ENCODE data around the gene IQCK. TPM values are rescaled to one million over a fixed set of nuclear protein-coding genes. Genes with fewer than 3 reads are reported as not detected.

The IQCK gene
- polyA plus RNA-seq, 3 donors: 0.52 to 1.2 (median 0.58) TPM

DNA sequence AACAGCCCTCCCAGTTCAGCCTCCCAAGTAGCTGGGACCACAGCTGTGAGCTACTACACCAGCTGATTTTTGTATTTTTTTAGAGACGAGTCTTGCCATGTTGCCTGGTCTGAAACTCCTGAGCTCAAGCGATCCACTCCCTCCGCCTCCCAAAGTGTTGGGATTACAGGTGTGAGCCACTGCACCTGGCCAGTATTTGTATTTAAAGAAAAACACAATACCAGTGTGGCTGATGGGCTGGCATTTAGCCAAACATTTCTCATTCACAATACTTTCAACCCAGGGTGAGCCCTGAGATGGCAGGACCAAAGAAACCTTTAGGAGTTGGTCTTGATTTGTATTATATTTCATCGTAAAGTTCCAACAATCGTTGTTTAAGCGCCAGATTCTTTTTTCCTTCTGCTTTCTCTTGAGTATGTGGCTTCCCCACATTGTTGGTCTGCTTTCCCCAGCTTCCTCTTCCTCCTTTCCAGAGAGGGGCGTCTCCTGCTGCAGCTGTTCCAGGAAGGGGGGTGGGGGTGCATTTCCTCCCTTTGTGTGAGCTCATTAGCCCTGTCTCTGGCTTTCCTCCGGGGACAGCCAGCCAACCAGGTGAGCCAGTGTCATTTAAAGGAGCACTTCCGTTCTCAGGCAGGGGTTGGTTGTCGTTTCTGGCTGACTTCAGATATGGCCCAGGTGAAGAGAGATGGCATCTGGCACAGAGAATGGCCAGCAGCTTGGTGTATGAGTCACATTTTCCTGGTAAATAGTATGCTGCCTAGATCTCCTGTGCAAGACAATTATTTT lies 86.7 kb downstream of the IQCK start:
- Histone ChIP-seq H3K27me3 (ENCODE audit: control insufficient read depth in 2 of 2, insufficient read depth in 2 of 2, low read length in 2 of 2) (no peaks in the 10 kb centered on the region), H3K9ac (ENCODE audit: insufficient read depth, low read length, poor library complexity, severe bottlenecking) (peak overlapping the region; percentile 11), H3K4me1 (ENCODE audit: control insufficient read depth in 1 of 2, insufficient read depth in 2 of 2, low read length in 2 of 2) (peaks cover 32 to 34% of the 10 kb centered on the region in 2 donors), H3K4me2 (replicated peaks; ENCODE audit: extremely low read depth, low read length, poor library complexity, severe bottlenecking) (peak overlapping the region; percentile 66), H3K4me3 (replicated peaks in 1 of 3; ENCODE audit: low read depth in 2 of 3, low read length in 3 of 3) (peak overlapping the region in 1 of 3 experiments; percentile 40), H3K9me3 (replicated peaks in 1 of 2; ENCODE audit: control insufficient read depth in 1 of 2, insufficient read depth in 1 of 2, low read length in 2 of 2) (peaks cover 10% of the 10 kb centered on the region in 2 donors), H2AFZ (ENCODE audit: insufficient read depth, low read depth, low read length, poor library complexity, severe bottlenecking) (peak overlapping the region; percentile 32), H3K79me2 (ENCODE audit: insufficient read depth, low read length) (no peaks in the 10 kb centered on the region), H3K27ac (ENCODE audit: low read depth in 1 of 2, low read length in 2 of 2) (peak overlapping the region; percentile 4 to 52), H4K20me1 (ENCODE audit: insufficient read depth, low read length) (no peaks in the 10 kb centered on the region), H3K36me3 (replicated peaks in 1 of 2; ENCODE audit: control insufficient read depth in 1 of 2, insufficient read depth in 2 of 2, low read length in 2 of 2) (no peaks in the 10 kb centered on the region)
- WGBS (ENCODE audit: insufficient coverage): 38% methylated on average over 6 of the region's 10 CpGs
- H3K36me3 Mint-ChIP-seq: peaks cover 0 to 4% of the 10 kb centered on the region in 2 donors
- H3K27me3 Mint-ChIP-seq (ENCODE audit: low read depth in 3 of 3): no peaks in the 10 kb centered on the region
- peak overlapping the region in 6 of 7 donors; percentile 6 to 78 (median 37) for H3K27ac Mint-ChIP-seq
- intact Hi-C loops (cut with micrococcal nuclease): no loop called here
- peaks cover 33% of the 10 kb centered on the region for H3K4me1 Mint-ChIP-seq
- DNase-seq: peak; percentile 37 to 54 (median 37)
- peak overlapping the region; percentile 45 to 74 for H3K4me3 Mint-ChIP-seq
- TF ChIP-seq, protein P1, sequence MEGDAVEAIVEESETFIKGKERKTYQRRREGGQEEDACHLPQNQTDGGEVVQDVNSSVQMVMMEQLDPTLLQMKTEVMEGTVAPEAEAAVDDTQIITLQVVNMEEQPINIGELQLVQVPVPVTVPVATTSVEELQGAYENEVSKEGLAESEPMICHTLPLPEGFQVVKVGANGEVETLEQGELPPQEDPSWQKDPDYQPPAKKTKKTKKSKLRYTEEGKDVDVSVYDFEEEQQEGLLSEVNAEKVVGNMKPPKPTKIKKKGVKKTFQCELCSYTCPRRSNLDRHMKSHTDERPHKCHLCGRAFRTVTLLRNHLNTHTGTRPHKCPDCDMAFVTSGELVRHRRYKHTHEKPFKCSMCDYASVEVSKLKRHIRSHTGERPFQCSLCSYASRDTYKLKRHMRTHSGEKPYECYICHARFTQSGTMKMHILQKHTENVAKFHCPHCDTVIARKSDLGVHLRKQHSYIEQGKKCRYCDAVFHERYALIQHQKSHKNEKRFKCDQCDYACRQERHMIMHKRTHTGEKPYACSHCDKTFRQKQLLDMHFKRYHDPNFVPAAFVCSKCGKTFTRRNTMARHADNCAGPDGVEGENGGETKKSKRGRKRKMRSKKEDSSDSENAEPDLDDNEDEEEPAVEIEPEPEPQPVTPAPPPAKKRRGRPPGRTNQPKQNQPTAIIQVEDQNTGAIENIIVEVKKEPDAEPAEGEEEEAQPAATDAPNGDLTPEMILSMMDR (IDR thresholded peaks at IDR 0.05): no peak
- peaks cover 5 to 20% (median 10%) of the 10 kb centered on the region in 7 donors for H3K9me3 Mint-ChIP-seq

DNA sequence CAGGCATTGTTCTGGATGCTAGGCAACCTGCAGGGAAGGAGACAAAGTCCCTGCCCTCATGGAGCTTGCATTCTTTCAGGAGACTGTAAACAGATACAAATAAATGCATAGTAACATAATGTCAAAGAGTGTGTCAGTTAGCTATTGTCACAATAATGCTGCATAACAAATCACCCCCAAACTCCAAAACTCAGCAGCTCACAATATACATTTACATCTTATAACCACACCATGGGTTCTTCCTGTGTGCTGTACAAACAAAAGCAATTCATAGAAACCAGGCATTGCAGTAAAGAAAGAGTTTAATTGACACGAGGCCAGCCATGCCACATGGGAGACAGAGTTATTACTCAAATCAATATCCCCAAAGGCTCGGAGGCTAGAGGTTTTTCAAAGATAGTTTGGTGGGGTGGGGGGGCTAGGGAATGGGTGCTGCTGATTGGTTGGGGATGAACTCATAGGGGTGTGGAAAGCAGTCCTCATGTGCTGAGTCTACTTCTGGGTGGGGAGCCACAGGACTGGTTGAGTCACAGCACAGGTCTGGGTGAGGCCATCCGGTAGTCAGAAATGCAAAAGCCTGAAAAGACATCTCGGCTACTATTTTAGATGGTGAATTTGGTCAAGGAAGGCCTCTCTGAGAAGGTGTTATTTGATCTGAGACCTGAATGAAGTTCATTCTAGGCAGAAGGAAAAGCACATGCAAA lies 87.5 kb downstream of the IQCK start:
- no peak for DNase-seq
- TF ChIP-seq, protein P1 (IDR thresholded peaks at IDR 0.05): no peak
- Histone ChIP-seq H3K9ac (ENCODE audit: insufficient read depth, low read length, poor library complexity, severe bottlenecking) (no peak overlapping the region), H3K9me3 (replicated peaks in 1 of 2; ENCODE audit: control insufficient read depth in 1 of 2, insufficient read depth in 1 of 2, low read length in 2 of 2) (peaks cover 10% of the 10 kb centered on the region in 2 donors), H3K27me3 (ENCODE audit: control insufficient read depth in 2 of 2, insufficient read depth in 2 of 2, low read length in 2 of 2) (no peaks in the 10 kb centered on the region), H3K36me3 (replicated peaks in 1 of 2; ENCODE audit: control insufficient read depth in 1 of 2, insufficient read depth in 2 of 2, low read length in 2 of 2) (no peaks in the 10 kb centered on the region), H3K4me2 (replicated peaks; ENCODE audit: extremely low read depth, low read length, poor library complexity, severe bottlenecking) (peak overlapping the region; percentile 66), H3K79me2 (ENCODE audit: insufficient read depth, low read length) (no peaks in the 10 kb centered on the region), H4K20me1 (ENCODE audit: insufficient read depth, low read length) (no peaks in the 10 kb centered on the region), H2AFZ (ENCODE audit: insufficient read depth, low read depth, low read length, poor library complexity, severe bottlenecking) (no peak overlapping the region), H3K4me3 (replicated peaks in 1 of 3; ENCODE audit: low read depth in 2 of 3, low read length in 3 of 3) (no peak overlapping the region), H3K4me1 (ENCODE audit: control insufficient read depth in 1 of 2, insufficient read depth in 2 of 2, low read length in 2 of 2) (peaks cover 33 to 36% of the 10 kb centered on the region in 2 donors), H3K27ac (ENCODE audit: low read depth in 1 of 2, low read length in 2 of 2) (no peak overlapping the region)
- intact Hi-C loops (cut with micrococcal nuclease): no loop called here
- Mint-ChIP-seq H3K36me3 (peaks cover 0 to 4% of the 10 kb centered on the region in 2 donors), H3K4me3 (no peak overlapping the region), H3K27me3 (ENCODE audit: low read depth in 3 of 3) (no peaks in the 10 kb centered on the region), H3K9me3 (peaks cover 5 to 20% (median 10%) of the 10 kb centered on the region in 7 donors), H3K27ac (peak overlapping the region in 2 of 7 donors; percentile 46 to 77), H3K4me1 (peaks cover 34% of the 10 kb centered on the region)
- WGBS (ENCODE audit: insufficient coverage): 100% methylated on average over 2 of the region's 4 CpGs
